ELF-1 (cell line): ENCODE data around the gene TRABD2B.
A peak's percentile ranks its signal among the peaks of the same experiment; 100 is the strongest.

Experiments
- DNase-seq: peaks from one replicate; pipeline ENCODE4 v3.0.0-alpha.2; 2016; ENCODE audit warnings: low read depth, low spot score

TRABD2B gene

GRCh38 chr1:47992720-47993415, 4.3 kb downstream of the TRABD2B start:
- DNase-seq: peak; percentile 57

- no peak for DNase-seq
Measured at GRCh38 chr1:47991673-47992072, 5.5 kb downstream of the TRABD2B start.

DNA sequence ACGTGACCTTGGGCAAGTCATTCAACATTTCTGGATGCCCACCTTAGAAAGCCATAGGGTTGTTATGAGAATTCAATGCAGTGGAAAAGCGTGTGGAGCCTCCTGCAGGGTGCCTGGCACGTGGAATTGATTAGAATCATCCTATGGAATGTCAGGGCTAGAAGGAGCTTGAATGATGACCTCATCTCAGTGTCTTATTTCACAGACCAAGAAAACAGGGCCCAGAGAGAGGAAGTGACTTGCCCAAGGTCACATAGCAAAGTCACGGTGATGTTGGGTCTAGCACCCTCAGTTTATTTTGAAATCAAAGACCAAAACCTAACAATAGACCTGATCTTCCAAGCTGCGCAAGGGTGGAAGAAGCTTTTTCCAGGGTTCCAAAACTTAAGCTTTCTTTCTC, 6.0 kb downstream of the TRABD2B start:
- DNase-seq: no peak

DNA sequence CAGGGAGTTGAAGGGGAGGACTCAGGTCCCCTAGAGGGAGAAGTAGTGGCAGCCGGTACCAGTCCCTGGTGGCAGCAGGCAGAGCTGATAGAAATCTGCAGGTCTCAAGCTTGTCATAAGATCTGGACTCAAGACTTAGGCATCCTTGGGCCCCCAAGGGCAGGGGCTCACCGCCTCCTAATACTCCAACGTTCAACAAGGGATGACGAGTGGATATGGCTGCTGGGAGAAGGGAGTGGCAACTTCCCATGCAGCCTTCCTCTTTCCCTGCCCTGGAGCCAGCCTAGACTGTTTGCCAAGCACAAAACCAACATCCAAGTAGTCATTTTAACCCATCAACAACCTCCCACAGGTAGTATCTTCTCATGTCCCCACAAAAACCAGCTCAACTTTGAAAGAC, 6.9 kb downstream of the TRABD2B start:
- no peak for DNase-seq

- DNase-seq: no peak
Measured at GRCh38 chr1:47987601-47988000, 9.6 kb downstream of the TRABD2B start.

- peak; percentile 35 for DNase-seq
Measured at GRCh38 chr1:47986761-47987200, 10.4 kb downstream of the TRABD2B start.

DNA sequence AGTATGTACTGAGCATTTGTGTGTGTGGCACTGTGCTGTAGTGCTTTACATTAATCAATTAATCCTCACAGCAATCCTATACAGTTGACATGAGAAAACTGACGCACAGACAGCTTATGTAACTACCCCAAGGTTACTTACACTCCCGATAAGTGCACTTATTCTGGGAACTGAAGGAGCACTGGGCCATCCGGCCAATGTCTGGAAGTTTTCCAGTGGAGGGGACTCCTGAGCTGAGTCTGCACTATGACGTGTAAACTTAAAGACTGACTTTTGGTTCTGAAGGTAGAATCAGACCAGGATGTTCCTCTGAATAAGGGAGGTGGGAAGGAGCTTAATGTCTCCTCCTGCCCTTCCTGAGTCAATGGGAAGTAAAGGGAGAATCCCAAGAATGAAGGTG, 12.2 kb downstream of the TRABD2B start:
- no peak for DNase-seq

- DNase-seq: peak; percentile 89
Measured at GRCh38 chr1:47984175-47984789, 12.9 kb downstream of the TRABD2B start.

DNA sequence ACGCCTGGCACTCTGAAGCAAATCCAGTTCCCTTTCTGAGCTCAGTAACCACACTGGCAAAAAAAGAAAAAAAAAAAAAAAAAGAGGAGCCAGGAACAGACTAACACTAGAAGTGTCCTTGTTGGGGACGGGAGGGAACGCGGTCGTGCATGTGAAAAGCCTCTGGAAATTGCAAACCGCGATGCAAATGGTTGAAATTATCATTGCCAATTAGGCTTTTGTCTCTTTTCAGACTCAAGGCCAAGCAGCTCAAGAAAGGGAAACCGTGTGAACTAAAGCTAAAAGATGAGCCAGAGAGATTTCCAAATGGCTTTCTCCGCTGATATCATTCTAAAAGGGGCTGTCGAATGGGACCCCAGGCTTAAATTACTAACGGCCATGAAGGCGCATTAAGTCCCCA, 13.5 kb downstream of the TRABD2B start:
- peak; percentile 35 for DNase-seq

GRCh38 chr1:47981667-47982350, 15.4 kb downstream of the TRABD2B start:
- DNase-seq: no peak

- no peak for DNase-seq
Measured at GRCh38 chr1:47980501-47980900, 16.7 kb downstream of the TRABD2B start.

GRCh38 chr1:47979724-47980123, 17.5 kb downstream of the TRABD2B start:
- DNase-seq: no peak

DNA sequence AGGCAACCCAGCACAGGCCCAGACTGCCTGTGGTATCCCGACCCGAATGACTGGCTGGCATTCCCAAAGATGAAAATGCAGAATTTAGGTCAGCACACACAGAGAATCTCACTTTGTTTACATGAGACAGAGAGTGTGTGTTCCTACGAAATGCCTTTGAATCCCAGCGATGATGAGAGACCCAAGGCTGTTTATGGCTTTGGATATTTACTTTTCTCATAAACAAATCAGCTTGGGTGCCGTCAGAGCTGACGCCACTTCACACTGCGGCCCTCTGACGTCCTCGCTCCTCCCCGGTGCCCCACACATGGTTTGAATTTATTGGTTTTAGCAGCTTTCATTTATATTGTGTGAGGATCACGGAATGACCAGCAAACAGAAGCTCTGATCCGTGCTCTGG, 18.7 kb downstream of the TRABD2B start:
- no peak for DNase-seq

DNA sequence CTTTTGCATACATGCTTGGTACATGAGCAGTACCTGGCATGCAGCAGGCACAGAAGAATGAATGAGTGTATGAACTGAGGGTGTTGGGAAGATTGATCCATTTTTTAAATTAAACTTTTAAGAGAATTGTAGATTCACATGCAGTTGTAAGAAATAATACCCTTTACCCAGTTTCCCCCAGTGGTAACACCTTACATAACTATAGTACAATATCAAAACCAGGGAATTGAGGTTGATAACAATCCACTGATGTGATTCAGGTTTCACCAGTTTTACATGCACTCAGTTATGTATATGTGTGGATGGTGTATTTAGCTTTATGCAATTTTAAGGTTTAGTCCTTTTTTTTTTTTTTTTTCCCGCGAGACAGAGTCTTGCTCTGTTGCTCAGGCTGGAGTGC, 20.5 kb downstream of the TRABD2B start:
- no peak for DNase-seq

- no peak for DNase-seq
Measured at GRCh38 chr1:47976267-47976666, 20.9 kb downstream of the TRABD2B start.

- DNase-seq: no peak
Measured at GRCh38 chr1:47975302-47975921, 21.8 kb downstream of the TRABD2B start.

DNA sequence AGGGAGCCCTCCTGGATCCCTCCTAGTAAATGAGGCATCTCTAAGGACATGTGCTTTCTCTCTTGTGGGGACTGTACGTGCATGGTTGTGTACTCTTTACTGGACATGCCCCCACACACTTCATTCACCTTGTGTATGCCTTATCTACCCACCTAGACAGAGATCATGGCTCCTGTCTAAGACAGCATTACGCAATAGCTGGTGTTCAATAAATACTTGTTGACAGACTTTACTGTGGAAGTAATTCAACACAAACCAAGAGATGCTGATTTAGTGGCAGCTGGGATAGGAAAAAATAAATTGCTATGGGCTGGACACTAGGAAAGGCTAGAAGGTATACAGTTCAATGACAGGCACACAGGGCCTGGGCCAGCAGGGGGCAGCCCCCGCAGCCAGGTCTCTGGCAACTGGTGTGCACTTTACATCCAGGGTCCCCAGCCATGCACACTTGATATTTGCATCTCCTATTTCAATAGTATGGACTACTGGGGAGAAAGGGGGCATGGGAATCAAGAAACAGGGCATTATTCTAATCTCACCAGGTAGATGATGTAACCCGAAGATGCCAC, 24.2 kb downstream of the TRABD2B start:
- DNase-seq: peak; percentile 41

- no peak for DNase-seq
Measured at GRCh38 chr1:47971385-47972160, 25.6 kb downstream of the TRABD2B start.

DNA sequence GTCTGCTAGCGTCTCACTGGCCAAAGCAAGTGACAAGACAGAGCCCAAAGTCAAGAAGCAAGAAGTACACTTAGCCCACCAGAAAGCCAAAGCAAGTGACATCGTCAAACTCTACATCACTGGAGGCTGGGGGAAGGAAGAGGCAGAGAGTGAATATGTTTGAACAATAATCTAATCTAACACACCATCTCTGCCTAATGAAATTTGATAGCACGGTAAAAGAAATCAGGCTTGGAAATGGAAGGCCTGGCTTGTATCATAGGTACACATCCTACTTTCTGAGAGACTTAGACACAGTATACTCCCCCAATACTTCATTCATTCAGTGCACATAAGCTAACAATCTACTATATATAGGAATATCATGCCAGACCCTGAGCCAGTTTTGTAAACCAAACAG, 26.3 kb downstream of the TRABD2B start:
- no peak for DNase-seq

DNA sequence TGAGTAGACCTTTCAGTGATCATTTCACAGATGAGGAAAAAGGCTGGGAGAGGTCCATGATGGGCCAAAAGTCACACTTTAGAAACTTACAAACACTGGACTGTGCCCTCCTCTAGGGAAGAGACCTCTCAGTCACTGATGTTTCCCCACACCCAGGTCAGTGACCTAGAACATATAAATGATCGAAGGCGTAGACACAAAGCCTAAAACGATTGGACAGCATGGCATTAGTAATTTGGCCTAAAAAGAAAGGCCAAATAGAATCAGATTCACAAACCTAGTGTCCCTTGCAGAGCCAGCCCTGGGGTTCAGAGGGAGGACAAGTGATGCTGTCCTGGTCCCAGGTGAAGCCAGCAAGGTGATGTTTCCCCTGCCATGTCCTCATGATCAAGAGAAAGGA, 27.7 kb downstream of the TRABD2B start:
- DNase-seq: no peak

GRCh38 chr1:47968556-47968888, 28.7 kb downstream of the TRABD2B start:
- DNase-seq: no peak
